ENCODE data around the gene PNPLA1.

PNPLA1 gene

DNA sequence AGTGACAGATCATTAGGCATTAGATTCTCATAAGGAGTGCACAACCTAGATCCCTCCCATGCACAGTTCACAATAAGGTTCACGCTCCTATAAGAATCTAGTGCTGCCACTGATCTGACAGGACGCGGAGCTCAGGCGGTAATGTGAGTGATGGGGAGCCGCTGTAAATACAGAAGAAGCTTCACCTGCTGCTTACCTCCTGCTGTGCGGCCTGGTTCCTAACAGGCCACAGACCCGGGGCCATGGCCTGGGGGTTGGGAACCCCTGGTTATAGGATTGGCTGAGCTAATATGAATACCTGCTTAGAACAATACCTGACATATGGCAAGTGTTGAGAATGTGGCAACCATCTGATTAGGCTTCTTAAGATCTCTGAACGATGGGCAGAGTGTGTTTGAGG lies 2.4 kb downstream of the PNPLA1 start:
- TF ChIP-seq, protein P1, sequence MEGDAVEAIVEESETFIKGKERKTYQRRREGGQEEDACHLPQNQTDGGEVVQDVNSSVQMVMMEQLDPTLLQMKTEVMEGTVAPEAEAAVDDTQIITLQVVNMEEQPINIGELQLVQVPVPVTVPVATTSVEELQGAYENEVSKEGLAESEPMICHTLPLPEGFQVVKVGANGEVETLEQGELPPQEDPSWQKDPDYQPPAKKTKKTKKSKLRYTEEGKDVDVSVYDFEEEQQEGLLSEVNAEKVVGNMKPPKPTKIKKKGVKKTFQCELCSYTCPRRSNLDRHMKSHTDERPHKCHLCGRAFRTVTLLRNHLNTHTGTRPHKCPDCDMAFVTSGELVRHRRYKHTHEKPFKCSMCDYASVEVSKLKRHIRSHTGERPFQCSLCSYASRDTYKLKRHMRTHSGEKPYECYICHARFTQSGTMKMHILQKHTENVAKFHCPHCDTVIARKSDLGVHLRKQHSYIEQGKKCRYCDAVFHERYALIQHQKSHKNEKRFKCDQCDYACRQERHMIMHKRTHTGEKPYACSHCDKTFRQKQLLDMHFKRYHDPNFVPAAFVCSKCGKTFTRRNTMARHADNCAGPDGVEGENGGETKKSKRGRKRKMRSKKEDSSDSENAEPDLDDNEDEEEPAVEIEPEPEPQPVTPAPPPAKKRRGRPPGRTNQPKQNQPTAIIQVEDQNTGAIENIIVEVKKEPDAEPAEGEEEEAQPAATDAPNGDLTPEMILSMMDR (IDR thresholded peaks at IDR 0.05; ENCODE audit: control insufficient read depth, insufficient read depth, low read depth, low read length, missing control alignments): no peak
- no peak for DNase-seq (ENCODE audit: low read depth)
- H3K4me3 ChIP-seq (ENCODE audit: control insufficient read depth, low read depth, low read length): no peak overlapping the region

DNA sequence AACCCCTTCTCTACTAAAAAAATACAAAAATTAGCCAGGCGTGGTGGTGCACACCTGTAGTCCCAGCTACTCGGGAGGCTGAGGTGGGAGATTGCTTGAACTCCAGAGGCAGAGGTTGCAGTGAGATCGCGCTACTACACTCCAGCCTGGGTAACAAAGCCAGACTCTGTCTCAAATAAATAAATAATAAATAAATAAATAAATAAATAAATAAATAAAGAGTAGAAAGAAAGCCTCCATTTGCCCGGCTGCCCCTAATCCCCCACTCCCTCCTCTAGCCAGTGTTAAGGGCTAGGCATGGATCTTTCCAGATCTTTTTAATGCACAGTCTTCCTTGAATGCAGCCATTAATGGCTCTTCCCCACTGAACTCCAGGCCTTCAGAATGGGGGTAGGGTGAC lies 3.2 kb downstream of the PNPLA1 start:
- H3K4me3 ChIP-seq (ENCODE audit: control insufficient read depth, low read depth, low read length): no peak overlapping the region
- TF ChIP-seq, protein P1 (IDR thresholded peaks at IDR 0.05; ENCODE audit: control insufficient read depth, insufficient read depth, low read depth, low read length, missing control alignments): no peak
- no peak for DNase-seq (ENCODE audit: low read depth)

DNA sequence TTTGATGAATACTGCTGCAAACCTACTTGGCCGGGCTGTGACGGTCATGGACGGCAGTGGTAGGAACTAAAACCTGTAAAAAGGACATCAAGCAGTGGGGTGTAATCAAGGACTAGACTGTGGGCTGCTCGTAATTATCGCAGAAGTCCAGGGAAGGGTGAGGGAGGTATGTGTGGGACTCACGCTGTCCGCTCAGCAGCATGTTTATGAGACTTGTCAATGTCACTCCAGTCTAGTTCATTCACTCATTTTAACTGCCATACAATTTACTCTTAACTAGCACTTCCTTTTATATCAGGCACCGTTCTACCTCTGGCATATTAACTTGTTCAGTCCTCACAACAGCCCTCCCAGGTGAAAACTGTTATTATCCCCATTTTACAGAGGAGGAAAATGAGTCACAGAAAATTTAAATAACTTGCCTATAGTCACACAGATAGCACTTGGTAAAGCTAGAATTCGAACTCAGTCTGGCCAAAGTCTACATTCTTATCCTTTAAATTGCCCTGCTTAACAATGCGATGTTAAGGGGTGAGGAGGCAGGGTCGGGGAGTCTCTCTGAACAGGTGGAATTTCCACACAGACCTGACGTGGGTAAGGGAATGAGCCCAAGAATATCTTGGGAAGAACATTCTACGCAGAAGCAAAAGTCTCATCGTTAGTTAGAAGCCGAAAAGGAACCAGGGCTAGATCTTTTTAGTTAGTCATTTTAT lies 4.1 kb downstream of the PNPLA1 start:
- TF ChIP-seq, protein P1 (IDR thresholded peaks at IDR 0.05; ENCODE audit: control insufficient read depth, insufficient read depth, low read depth, low read length, missing control alignments): no peak
- H3K4me3 ChIP-seq (ENCODE audit: control insufficient read depth, low read depth, low read length): no peak overlapping the region
- no peak for DNase-seq (ENCODE audit: low read depth)

DNA sequence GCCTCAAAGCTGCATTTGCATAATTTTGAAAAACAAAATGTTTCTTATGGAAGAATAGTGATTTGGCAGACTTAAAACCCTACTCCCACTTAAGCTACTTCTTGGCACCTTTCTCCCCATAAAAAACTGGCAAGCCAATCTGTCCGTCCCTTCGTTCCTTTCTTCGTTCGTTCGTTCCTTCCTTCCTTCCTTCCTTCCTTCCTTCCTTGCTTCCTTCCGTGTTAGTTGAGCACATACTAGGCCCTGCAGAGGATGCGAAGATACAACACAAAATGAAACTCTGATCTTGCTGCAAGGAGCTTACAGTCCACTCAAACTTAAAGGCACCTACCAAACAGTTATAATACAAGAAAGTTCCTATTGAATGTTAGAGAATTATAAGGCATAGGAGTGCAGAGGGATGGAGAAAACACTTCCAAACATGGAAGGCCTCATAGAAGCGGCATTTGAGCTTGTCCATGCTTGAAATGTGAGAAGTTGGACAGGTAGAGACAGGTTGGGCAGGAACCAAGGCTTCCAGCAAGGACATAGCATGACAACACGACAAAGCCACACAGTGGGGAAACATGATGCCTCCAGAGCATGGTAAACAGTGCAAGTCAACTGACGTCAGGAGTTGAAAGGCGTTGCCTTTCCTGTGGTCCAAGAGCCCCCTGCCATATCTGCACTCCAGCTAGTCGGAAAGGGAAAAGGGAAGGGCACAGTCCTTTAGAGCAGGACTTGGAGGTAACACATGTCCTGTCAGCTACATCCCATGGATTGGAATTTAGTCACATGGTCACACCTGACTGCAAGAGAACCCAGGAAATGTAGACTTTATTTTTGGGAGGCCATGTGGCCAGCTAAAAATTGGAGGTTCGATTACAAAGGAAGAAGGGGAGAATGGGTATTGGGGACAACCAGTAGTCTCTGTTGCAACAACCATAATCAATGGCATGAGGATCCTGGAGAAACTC lies 7.0 kb downstream of the PNPLA1 start:
- no peak overlapping the region for H3K4me3 ChIP-seq (ENCODE audit: control insufficient read depth, low read depth, low read length)
- TF ChIP-seq, protein P1 (IDR thresholded peaks at IDR 0.05; ENCODE audit: control insufficient read depth, insufficient read depth, low read depth, low read length, missing control alignments): no peak
- no peak for DNase-seq (ENCODE audit: low read depth)

DNA sequence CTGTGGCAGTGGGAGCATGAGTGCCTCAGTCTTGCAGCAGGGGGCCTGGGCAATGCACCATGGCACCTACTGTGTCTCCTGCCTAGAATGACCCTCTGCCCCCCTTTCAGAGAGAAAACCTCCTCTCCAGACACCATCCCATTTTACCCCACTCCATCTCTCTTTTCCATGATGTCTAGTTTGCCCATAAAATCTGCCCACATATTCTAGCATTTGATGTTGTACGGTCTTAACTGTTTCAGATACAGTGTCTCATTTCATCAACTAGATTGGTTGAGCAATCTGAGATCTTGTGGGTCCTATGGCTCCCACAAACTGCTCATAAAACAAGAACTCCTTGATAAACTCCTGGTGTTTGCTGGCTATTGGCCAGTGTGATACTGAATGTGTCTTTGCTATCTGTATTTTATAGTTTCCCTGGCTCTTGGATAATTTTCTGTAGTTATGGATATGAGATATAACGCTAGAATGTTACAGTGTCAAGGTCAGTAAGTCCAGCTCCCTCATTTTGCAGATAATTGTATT lies 8.1 kb downstream of the PNPLA1 start:
- TF ChIP-seq, protein P1 (IDR thresholded peaks at IDR 0.05; ENCODE audit: control insufficient read depth, insufficient read depth, low read depth, low read length, missing control alignments): no peak

DNA sequence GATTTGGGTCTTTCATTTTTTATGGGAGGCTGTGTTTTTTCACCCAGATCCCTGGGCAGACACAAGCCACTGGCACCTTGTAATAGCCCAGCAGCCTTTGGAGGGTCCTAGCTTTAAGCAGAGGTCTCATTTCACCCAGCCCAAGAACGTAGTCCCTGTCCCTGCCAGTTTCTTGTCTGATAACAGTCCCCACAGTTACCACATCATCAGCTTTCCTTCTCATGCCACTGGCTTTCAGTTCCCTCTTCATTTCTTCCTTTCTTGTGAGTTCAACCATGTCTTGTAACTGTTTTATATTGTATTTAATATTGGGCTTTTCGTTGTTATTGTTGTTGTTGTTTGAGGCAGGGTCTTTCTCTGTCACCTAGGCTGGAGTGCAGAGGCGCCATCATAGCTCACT lies 10.6 kb downstream of the PNPLA1 start:
- TF ChIP-seq, protein P1 (IDR thresholded peaks at IDR 0.05; ENCODE audit: control insufficient read depth, insufficient read depth, low read depth, low read length, missing control alignments): no peak
- DNase-seq (ENCODE audit: low read depth): no peak
- H3K4me3 ChIP-seq (ENCODE audit: control insufficient read depth, low read depth, low read length): no peak overlapping the region

More for the DNA sequence above, 8.1 kb downstream of the PNPLA1 start:
- no peak for DNase-seq (ENCODE audit: low read depth)
- no peak overlapping the region for H3K4me3 ChIP-seq (ENCODE audit: control insufficient read depth, low read depth, low read length)
